Measurements from ENCODE around the gene EEPD1. TPM values are rescaled to one million over a fixed set of nuclear protein-coding genes. Genes with fewer than 3 reads are reported as not detected.

Gene EEPD1
- total and polyA plus RNA-seq, 10 donors: 7.7 to 23.4 (median 14.6) TPM

DNA sequence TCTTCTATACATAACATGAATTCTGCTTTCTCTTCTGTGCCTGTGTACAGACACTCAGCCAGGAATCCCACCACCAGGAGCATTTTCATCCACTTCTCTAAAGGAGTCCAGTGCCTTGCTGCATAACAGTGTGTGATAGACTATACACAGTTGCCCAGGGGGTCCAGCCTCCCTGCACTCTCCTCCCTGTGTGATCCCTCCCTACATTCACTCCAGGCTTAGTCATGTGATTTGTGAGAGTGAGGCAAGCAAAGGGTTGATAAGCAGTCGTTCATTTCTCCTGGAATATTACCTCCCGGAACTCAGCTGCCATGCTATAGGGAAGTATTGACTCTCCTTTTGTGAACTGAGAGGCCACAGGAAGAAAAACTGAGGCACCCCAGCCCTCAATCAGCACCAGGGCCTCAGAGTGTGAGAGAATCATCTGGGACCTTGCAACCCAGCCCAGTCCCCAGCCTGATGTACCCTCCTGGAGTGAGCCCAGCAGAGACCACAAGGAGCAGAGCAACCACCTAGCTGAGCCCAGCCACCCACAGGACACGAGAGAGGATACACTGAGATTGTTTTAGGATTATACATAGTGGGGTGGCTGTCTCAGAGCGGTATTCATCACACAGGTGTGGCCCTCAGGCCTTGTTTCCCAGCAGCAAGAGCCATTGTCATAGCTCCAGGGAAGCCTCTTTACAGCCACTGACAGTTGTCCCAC, 45.0 kb upstream of the EEPD1 start:
- intact Hi-C loops (cut with DNase I; ENCODE audit: low total_unique reads): no loop called here
- Histone ChIP-seq H3K27ac (no peak overlapping the region), H3K9me3 (no peaks in the 10 kb centered on the region), H3K27me3 (replicated peaks in 1 of 7) (peaks cover 0 to 4% (median 0%) of the 10 kb centered on the region in 7 donors), H3K4me3 (no peak overlapping the region), H3K4me1 (peaks cover 0 to 5% (median 0%) of the 10 kb centered on the region in 6 donors), H3K36me3 (no peaks in the 10 kb centered on the region)
- WGBS, 5 donors: 66 to 88% (median 78%) methylated on average over 4 of the region's 4 CpGs
- no peak for DNase-seq
- TF ChIP-seq CTCF (IDR thresholded peaks at IDR 0.05 in 8 of 11, conservative IDR thresholded peaks at IDR 0.05 in 3 of 11): no peak
- TF ChIP-seq POLR2A (IDR thresholded peaks at IDR 0.05): no peak
- TF ChIP-seq POLR2AphosphoS5 (IDR thresholded peaks at IDR 0.05): no peak

- no peak for DNase-seq
- TF ChIP-seq CTCF (IDR thresholded peaks at IDR 0.05 in 8 of 11, conservative IDR thresholded peaks at IDR 0.05 in 3 of 11) (no peak), POLR2AphosphoS5 (IDR thresholded peaks at IDR 0.05) (no peak), POLR2A (IDR thresholded peaks at IDR 0.05) (no peak)
- peaks cover 0 to 5% (median 0%) of the 10 kb centered on the region in 6 donors for H3K4me1 ChIP-seq
- no peaks in the 10 kb centered on the region for H3K36me3 ChIP-seq
- peaks cover 0 to 4% (median 0%) of the 10 kb centered on the region in 7 donors for H3K27me3 ChIP-seq (replicated peaks in 1 of 7)
- intact Hi-C loops (cut with DNase I; ENCODE audit: low total_unique reads): no loop called here
- no peak overlapping the region for H3K27ac ChIP-seq
- H3K9me3 ChIP-seq: no peaks in the 10 kb centered on the region
- no peak overlapping the region for H3K4me3 ChIP-seq
- 70 to 89% (median 81%) methylated on average over 5 to 6 of the region's 6 CpGs for WGBS, 5 donors
These were observed 43.9 kb upstream of the EEPD1 start for GRCh38 chr7:36109013-36109627.

DNA sequence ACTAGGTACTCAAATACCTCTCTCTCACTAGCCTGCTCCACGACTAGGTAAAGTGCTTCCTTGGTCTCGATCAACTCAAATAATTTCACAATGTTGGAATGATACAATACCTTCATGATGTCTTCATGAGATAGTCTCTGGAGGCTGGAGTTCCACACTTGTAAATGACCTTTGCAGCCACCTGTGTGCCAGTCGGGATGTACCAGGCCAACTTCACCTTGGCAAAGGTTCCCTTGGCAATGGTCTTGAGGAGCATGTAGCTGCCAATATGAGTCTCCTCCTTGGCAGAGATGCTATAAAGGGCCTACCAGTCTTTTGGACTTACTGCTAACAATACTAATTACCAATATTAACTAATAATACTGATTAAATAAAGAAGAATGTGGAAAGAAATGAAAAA, 42.5 kb upstream of the EEPD1 start:
- Histone ChIP-seq H3K9me3 (no peaks in the 10 kb centered on the region), H3K27me3 (replicated peaks in 1 of 7) (peaks cover 0 to 4% (median 0%) of the 10 kb centered on the region in 7 donors), H3K4me3 (no peak overlapping the region), H3K4me1 (peaks cover 0 to 12% (median 2%) of the 10 kb centered on the region in 6 donors), H3K36me3 (no peaks in the 10 kb centered on the region), H3K27ac (no peak overlapping the region)
- intact Hi-C loops (cut with DNase I; ENCODE audit: low total_unique reads): no loop called here
- TF ChIP-seq POLR2A (IDR thresholded peaks at IDR 0.05): no peak
- no peak for TF ChIP-seq POLR2AphosphoS5 (IDR thresholded peaks at IDR 0.05)
- no peak for TF ChIP-seq CTCF (IDR thresholded peaks at IDR 0.05 in 8 of 11, conservative IDR thresholded peaks at IDR 0.05 in 3 of 11)
- 76 to 90% (median 81%) methylated on average over 3 of the region's 3 CpGs for WGBS, 5 donors
- no peak for DNase-seq

DNA sequence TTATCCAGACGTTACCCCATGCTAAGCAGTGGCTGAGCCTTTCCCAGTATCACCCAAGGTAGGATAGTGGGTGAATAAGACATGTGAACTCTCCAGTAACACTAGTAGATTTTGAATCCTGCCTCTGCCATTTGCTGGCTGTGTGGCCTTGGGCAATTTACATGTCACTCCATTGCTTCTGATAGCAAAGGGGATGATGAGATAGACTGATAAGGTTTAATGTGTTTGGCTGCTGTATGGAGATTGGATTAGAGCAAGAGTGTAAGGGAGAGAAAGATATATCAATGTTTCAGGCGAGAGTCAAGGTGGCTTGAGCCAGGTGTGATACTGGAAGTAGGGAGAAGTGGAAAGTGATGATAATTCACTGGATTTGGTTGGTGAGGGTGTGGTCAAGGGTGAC, 40.1 kb upstream of the EEPD1 start:
- H3K4me1 ChIP-seq: peaks cover 5 to 29% (median 17%) of the 10 kb centered on the region in 6 donors
- H3K36me3 ChIP-seq: no peaks in the 10 kb centered on the region
- peaks cover 0 to 4% (median 0%) of the 10 kb centered on the region in 7 donors for H3K27me3 ChIP-seq (replicated peaks in 1 of 7)
- intact Hi-C loops (cut with DNase I; ENCODE audit: low total_unique reads): no loop called here
- WGBS, 5 donors: 83 to 95% (median 90%) methylated on average over 2 of the region's 2 CpGs
- no peak for DNase-seq
- no peak overlapping the region for H3K27ac ChIP-seq
- no peak overlapping the region for H3K4me3 ChIP-seq
- TF ChIP-seq CTCF (IDR thresholded peaks at IDR 0.05 in 8 of 11, conservative IDR thresholded peaks at IDR 0.05 in 3 of 11) (no peak), POLR2A (IDR thresholded peaks at IDR 0.05) (no peak), POLR2AphosphoS5 (IDR thresholded peaks at IDR 0.05) (no peak)
- H3K9me3 ChIP-seq: no peaks in the 10 kb centered on the region

Data from spleen (tissue), 11 donors.